ENCODE results near the gene NMNAT3. TPM values are rescaled to one million over a fixed set of nuclear protein-coding genes. Genes with fewer than 3 reads are reported as not detected.

The NMNAT3 gene
- polyA plus RNA-seq, 2 of the 4 experiments (the other 2 are of a cell fraction), result 1.2 to 2.9 TPM

- H3K4me2 ChIP-seq, result no peak overlapping the region
- ChIA-PET POLR2A (no interaction called here), CTCF (interaction anchor here (1.6 kb wide), 1 partner anchor 8 kb away, joined by 3 read pairs; no protein-coding TSS in a partner anchor)
- FAIRE-seq (no peak), DNase-seq (ENCODE audit: low read depth in 1 of 2, low spot score in 1 of 2) (no peak), ATAC-seq (no peak)
- no peaks in the 10 kb centered on the region for H3K4me1 ChIP-seq
- no peaks in the 10 kb centered on the region for H3K9me3 ChIP-seq
- no peak overlapping the region for H3K27ac ChIP-seq
- TF ChIP-seq NFE2L2 (conservative IDR thresholded peaks at IDR 0.05; ENCODE audit: low read length) (no peak), FOSL2 (IDR thresholded peaks at IDR 0.05) (no peak), FOSL2 (CRISPR knock-in tag; IDR thresholded peaks at IDR 0.05) (no peak), JUN (IDR thresholded peaks at IDR 0.05) (no peak), RFX5 (IDR thresholded peaks at IDR 0.05) (no peak), CBX2 (IDR thresholded peaks at IDR 0.05; ENCODE audit: borderline replicate concordance, low read depth) (no peak), POLR2A (IDR thresholded peaks at IDR 0.05; ENCODE audit: low read length) (no peak), RCOR1 (IDR thresholded peaks at IDR 0.05; ENCODE audit: low read depth, low read length) (no peak), FOXS1 (CRISPR knock-in tag; IDR thresholded peaks at IDR 0.05) (no peak), EHMT2 (IDR thresholded peaks at IDR 0.05; ENCODE audit: low read depth) (no peak), MAFK (IDR thresholded peaks at IDR 0.05; ENCODE audit: partially characterized antibody) (no peak)
- TF ChIP-seq, protein P1, sequence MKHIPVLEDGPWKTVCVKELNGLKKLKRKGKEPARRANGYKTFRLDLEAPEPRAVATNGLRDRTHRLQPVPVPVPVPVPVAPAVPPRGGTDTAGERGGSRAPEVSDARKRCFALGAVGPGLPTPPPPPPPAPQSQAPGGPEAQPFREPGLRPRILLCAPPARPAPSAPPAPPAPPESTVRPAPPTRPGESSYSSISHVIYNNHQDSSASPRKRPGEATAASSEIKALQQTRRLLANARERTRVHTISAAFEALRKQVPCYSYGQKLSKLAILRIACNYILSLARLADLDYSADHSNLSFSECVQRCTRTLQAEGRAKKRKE (CRISPR knock-in tag; IDR thresholded peaks at IDR 0.05; ENCODE audit: low read depth), result no peak
- WGBS (ENCODE audit: missing lambda C conversion rate), result 70% methylated on average over 3 of the region's 3 CpGs
- no peak overlapping the region for H3K4me3 ChIP-seq
Measured at GRCh38 chr3:139652561-139652960, 25.2 kb downstream of the NMNAT3 start.

- 14% methylated on average over 3 of the region's 3 CpGs for WGBS (ENCODE audit: missing lambda C conversion rate)
- ATAC-seq, result no peak
- FAIRE-seq, result no peak
Measured at GRCh38 chr3:139647866-139648435, 29.8 kb downstream of the NMNAT3 start.

GRCh38 chr3:139646512-139646911, 31.3 kb downstream of the NMNAT3 start:
- ChIA-PET POLR2A (no interaction called here), CTCF (no interaction called here)
- H3K4me1 ChIP-seq, result no peaks in the 10 kb centered on the region
- ATAC-seq (no peak), FAIRE-seq (no peak), DNase-seq (ENCODE audit: low read depth in 1 of 2, low spot score in 1 of 2) (no peak)
- WGBS (ENCODE audit: missing lambda C conversion rate), result 55% methylated on average over 4 of the region's 4 CpGs
- no peak overlapping the region for H3K4me3 ChIP-seq
- H3K9me3 ChIP-seq, result no peaks in the 10 kb centered on the region
- no peak overlapping the region for H3K4me2 ChIP-seq
- no peak overlapping the region for H3K27ac ChIP-seq
- TF ChIP-seq POLR2AphosphoS2 (conservative IDR thresholded peaks at IDR 0.05; ENCODE audit: low read length), result no peak
- no peak for TF ChIP-seq RCOR1 (IDR thresholded peaks at IDR 0.05; ENCODE audit: low read depth, low read length)
- TF ChIP-seq RARB (CRISPR knock-in tag; IDR thresholded peaks at IDR 0.05), result no peak
- TF ChIP-seq EHMT2 (IDR thresholded peaks at IDR 0.05; ENCODE audit: low read depth), result no peak
- peak; percentile 44 for TF ChIP-seq MAFK (IDR thresholded peaks at IDR 0.05; ENCODE audit: partially characterized antibody)

More at GRCh38 chr3:139647866-139648435, 29.8 kb downstream of the NMNAT3 start:
- Histone ChIP-seq H3K4me3 (no peak overlapping the region), H3K9me3 (no peaks in the 10 kb centered on the region), H3K4me1 (no peaks in the 10 kb centered on the region), H3K4me2 (no peak overlapping the region), H3K27ac (no peak overlapping the region)
- no peak for DNase-seq (ENCODE audit: low read depth in 1 of 2, low spot score in 1 of 2)
- ChIA-PET CTCF (no interaction called here), POLR2A (no interaction called here)
- TF ChIP-seq SREBF2 (IDR thresholded peaks at IDR 0.05), result no peak
- no peak for TF ChIP-seq EHMT2 (IDR thresholded peaks at IDR 0.05; ENCODE audit: low read depth)
- TF ChIP-seq ZC3H11A (IDR thresholded peaks at IDR 0.05), result no peak
- no peak for TF ChIP-seq NFE2L2 (conservative IDR thresholded peaks at IDR 0.05; ENCODE audit: low read length)
- no peak for TF ChIP-seq TFCP2L1 (CRISPR knock-in tag; IDR thresholded peaks at IDR 0.05)

DNA sequence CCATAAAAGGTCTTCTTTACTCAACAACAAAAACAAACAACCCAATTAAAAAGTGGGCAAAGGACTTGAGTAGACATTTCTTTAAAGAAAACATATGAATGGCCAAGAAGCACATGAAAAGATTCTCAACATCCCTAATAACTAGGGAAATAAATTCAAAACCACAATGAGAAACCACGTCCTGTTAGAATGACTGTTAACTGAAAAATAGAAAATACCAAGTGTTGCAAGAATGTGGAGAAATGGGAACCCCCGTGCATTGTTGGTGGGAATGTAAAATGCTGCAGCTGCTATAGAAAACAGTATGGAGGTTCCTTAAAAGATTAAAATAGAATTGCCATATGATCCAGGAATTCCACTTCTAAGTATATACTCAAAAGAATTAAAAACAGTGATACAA, 34.8 kb downstream of the NMNAT3 start:
- 36% methylated on average over 2 of the region's 2 CpGs for WGBS (ENCODE audit: missing lambda C conversion rate)
- no peak overlapping the region for H3K27ac ChIP-seq
- DNase-seq (ENCODE audit: low read depth in 1 of 2, low spot score in 1 of 2) (no peak), FAIRE-seq (no peak), ATAC-seq (no peak)
- H3K4me3 ChIP-seq, result no peak overlapping the region
- POLR2A ChIA-PET, result no interaction called here
- CTCF ChIA-PET, result no interaction called here
- no peak for TF ChIP-seq HEYL (CRISPR knock-in tag; IDR thresholded peaks at IDR 0.05)
- no peak for TF ChIP-seq FOSL2 (IDR thresholded peaks at IDR 0.05)
- TF ChIP-seq FOSL2 (CRISPR knock-in tag; IDR thresholded peaks at IDR 0.05), result no peak
- TF ChIP-seq CHD2 (IDR thresholded peaks at IDR 0.05; ENCODE audit: low read length, partially characterized antibody), result no peak
- TF ChIP-seq, protein P1 (CRISPR knock-in tag; IDR thresholded peaks at IDR 0.05; ENCODE audit: low read depth), result no peak
- no peak for TF ChIP-seq RAD21 (conservative IDR thresholded peaks at IDR 0.05 in 1 of 2, IDR thresholded peaks at IDR 0.05 in 1 of 2)
- TF ChIP-seq GATA3 (IDR thresholded peaks at IDR 0.05; ENCODE audit: borderline replicate concordance), result no peak
- TF ChIP-seq TFCP2L1 (CRISPR knock-in tag; IDR thresholded peaks at IDR 0.05), result no peak
- TF ChIP-seq ZNF302 (CRISPR knock-in tag; IDR thresholded peaks at IDR 0.05), result no peak
- no peaks in the 10 kb centered on the region for H3K4me1 ChIP-seq
- H3K4me2 ChIP-seq, result no peak overlapping the region
- H3K9me3 ChIP-seq, result no peaks in the 10 kb centered on the region

Measured in A549 (cell line).